Esophagus mucosa (tissue), 1 donor: ENCODE measurements around the gene TMPRSS4. TPM values are rescaled to one million over a fixed set of nuclear protein-coding genes. Genes with fewer than 3 reads are reported as not detected.

ENCODE experiments used
- ATAC-seq: fragments of 200-7000 bp; cut with Tn5 transposase; one replicate; pipeline ENCODE4 v1.9.1; 2020
- total RNA-seq: library from RNA; stranded (reverse); gene quantifications from one replicate; pipeline ENCODE4 v1.2.4, GENCODE V29; 2023
- donor health status: DM: yes; HTN: yes; CAD: no.

Gene TMPRSS4
- total RNA-seq, 1 donor from 2014 or later = 208 TPM

DNA sequence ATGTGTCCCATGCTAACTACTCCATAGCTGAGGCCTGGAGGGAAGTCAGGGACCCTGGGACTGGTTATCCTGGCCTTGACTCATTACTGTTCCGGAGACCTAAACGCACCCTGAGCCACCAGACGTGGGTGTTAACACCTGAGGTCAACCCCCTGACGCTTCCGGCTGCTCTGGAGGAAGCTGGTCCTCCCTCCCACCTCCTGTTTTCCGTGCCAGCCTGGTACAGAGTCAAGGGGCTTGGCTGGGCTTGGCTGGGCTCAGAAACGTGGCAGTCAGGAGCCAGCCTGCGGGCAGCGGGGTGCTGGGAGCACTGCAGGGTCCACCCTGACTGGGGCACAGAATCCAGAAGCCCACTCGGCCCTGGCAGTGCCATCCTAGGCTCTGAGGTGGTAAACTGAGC, 2.6 kb downstream of the TMPRSS4 start:
- ATAC-seq = no peak

DNA sequence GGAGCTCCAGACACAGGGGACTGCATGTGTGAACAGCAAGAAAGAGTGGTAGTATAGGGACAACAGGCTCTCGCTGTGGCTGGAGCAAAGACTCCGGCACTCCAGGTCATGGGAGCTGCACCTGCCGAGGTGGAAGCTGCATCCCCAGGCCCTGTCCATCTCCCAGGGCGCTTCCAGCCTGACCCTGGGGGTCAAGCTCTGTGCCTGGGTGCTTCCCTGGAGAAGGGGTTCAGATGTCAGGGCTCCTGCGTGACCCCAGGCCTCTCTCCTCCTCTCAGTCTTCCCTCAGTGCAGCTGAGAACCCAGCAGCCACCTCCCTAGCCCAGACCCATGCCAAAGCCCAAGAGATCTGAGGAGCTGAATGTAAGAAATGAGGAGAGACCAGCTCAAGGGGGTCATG, 3.4 kb downstream of the TMPRSS4 start:
- no peak for ATAC-seq

DNA sequence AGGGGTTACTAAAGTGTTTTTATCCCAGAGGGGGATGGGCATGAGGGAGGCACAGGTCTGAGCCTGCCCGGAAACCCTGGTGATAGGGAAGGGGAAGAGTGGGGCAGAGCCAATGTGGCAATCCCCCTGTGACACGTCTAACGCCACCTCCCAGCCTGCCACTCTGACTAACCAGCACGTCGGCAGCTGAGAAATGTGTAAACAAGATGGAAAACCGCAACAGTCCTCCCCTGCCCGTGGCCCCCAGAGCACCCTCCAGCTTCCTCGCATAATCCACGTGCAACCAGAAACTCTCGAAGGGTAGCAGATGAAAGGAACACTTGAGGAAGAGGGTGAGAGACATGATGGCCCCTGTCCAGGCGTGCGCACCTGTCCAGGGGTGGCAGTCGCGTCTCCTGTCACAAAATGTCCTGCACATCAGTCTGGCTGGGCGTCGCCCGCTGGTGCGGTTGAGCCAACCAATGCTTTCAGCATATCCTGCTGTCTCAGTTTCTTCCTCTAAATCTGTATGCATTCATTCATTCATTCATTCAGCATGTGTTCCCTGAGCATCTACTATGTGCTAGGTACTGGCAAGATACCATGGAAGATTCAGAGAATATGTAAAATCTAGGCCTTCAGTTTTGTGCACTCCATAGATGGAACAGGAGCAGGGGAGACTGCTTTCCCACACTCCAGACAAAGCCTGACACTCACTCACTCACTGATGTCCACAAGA, 4.5 kb downstream of the TMPRSS4 start:
- ATAC-seq = no peak

DNA sequence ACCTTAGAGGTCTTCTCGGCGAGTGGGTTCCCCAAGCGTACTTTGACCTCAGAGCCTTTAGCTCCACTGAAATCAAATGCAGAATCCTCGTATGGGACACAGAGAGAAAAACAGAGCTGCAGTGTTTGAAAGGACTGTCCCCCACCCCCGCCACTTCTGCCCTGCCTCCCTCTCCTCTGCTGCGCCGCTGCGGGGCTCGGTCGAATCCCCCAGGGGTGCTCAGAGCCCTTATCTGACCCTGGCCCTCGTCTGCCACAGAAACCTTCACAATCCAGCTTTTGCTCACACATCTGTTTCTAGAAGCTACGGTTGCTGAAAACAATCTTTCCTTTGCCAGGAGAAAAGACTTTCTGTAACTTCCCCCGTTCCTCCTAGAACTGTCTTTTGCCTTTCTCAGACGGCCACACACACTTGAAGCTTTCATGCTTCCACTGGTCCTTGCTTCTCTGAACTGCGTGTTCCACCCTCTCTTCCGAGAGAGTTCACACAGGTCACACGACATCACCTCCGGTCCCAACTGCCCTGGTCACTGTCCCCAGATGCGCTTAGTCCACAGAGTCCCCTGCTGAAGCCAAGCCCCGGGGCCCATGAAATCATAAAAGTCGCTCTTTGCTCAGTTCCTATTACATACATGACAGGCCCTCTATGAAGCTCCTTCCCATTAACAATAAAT, 6.1 kb downstream of the TMPRSS4 start:
- ATAC-seq = no peak

DNA sequence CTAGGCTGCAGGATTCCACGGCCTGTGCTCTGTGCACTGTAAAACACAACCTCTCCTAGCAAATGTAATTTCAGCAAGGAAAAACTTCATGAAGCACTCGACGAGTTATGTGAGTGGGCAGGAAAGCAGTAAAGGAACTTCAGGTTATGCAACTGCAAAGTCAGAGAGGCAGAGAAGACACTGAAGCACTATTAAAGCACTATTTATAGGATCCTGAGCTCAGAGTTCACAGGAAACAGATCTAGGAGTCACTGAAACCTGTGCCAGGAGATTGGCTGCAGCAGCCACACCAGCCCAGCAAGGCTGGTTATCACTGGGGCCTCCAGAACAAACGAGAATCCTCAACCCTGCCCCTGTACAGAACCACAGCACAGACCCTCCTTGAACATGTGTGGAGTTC, 7.4 kb downstream of the TMPRSS4 start:
- no peak for ATAC-seq

DNA sequence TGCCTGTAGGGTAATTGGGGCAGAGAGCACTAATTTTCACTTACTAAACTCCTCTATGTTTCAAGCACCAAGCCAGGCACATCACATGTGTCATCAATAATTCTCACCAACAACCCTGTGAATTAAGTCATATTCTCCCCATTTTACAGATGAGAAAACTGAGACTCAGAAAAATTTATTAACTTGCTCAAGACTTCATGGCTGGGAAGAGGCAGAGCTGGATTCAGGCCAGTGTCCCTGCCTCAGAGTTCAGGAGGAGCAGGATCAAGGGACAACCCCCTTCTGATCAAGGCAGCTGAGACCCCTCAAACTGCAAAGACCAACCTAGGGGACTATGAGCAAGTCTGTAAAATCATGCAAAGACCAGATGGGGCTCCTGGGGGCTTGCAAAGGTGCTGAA, 7.8 kb downstream of the TMPRSS4 start:
- ATAC-seq = no peak

DNA sequence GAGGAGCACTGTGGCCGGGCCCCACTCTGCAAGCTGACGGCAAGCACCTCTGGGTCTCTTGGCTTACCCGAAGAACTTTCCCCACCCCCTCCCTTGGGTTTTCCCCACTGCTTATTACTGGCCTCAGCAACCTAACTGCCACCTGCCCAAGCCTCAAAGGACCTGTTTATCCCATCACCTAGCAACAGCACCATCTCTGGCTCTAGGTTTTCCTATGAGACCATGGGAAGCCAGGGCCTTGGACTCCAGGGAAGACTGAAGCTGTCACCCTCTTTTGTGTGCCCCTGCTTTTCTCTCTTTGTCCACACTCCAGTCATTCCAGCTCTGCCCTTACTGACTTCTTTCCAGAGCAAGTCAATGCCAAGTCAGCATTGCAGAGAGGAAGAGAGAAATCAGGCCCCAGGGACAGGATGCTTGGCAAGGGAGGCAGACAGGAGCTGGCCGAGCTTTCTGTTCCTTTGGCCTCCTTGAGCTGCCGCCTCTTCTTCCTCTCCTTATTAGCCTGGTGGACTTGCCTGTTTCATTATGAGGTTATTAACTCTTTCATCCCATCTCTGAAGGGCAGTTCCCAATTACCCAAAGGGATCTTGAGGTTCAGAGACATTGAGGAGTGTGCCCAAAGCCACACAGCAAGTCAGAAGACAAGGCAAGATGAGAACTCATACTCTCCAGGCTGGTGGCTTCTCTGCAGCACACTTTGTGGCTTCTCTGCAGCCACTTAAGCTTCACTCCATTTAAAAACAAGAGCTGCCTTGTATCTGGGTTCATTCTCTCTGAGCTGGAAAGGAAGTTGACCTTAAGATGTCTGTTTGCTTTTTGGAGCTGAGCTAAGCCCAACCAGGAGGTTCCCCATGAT, 10.3 kb downstream of the TMPRSS4 start, which contains the start of gene SMIM35:
Gene SMIM35 (minus strand): TSS at position 51 of the 856 bp plus-strand sequence. CDS start 206 bp downstream, outside the sequence.
- ATAC-seq = no peak

DNA sequence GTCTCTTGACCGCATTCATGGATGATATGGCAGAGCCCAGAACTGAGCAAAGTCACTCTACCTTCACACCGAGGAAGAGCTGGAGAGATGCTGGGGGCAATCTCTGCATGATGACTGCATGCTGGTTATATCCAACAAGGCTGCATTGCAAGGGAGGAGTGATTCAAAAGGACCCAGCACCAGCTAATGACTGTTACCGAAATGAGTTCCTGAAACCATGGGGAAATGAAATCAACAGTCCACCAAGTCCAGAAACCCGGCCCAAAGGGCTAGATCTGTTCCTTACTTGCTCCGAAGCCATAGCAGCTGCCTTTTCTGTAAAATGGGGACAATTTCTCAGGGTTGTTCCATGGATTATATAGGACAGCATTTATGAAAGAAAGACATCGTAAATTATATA, 11.1 kb downstream of the TMPRSS4 start:
- no peak for ATAC-seq

DNA sequence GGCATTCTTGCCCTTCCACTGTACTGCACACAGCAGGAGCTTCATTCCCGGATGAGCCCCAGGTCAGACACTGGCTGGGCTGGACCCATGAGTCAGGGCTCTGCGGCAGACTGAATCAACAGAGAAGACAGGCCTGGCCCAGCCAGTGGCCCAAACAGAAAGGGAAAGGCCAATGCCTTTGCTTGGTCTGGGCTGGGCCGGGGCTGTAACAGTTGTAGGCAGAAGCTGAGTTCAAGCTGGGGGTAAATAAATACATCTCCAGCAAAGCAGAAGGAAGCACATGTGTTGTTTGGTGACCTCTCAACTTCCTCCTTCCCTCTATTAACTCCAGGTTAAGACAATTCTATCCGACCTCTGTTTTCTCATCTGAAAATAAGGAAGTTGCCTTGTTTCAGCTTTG, 11.7 kb downstream of the TMPRSS4 start:
- peak; percentile 83 for ATAC-seq

DNA sequence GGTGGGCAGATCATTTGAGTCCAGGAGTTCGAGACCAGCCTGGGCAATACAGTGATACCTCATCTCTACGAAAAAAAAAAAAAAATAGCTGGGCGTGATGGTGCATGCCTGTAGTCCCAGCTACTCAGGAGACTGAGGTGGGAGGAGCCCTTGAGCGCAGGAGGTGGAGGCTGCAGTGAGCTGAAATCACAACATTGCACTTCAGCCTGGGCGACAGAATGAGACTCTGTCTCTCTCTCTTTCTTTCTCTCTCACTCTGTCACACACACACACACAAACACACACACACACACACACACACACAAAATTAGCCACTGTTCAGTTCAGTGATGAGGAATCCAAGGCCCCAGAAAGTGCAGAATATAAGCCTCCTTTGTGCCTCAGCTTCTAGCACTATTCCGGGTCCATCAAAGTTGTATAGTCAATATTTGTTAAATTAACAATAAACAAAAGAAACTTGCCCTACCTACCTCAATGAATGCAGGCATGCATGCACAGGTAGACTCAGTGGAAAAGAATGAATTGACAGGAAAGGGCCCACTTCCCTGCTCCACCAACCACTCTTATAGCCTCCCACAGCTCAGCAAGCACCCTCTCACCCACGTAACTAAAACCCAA, 13.8 kb downstream of the TMPRSS4 start:
- ATAC-seq = peak; percentile 25

DNA sequence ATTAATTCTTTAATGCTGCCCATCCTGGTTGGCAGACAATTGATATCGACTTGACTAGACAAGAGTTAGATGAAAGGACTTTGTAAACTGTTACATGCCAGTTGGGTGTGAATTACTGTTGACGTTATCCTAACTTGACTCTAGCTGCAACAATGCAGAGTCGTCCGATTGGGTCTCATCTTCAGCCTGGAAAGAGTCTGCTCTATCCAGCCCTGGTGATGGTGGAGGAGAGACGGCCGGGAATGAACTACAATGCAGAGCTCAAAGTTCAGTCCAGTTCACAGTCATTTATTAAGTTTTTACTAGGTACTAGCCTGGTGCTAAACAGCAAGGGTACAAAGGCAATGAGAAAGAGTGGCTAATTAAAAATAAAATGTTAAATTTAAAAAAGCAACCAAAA, 14.8 kb downstream of the TMPRSS4 start:
- no peak for ATAC-seq

DNA sequence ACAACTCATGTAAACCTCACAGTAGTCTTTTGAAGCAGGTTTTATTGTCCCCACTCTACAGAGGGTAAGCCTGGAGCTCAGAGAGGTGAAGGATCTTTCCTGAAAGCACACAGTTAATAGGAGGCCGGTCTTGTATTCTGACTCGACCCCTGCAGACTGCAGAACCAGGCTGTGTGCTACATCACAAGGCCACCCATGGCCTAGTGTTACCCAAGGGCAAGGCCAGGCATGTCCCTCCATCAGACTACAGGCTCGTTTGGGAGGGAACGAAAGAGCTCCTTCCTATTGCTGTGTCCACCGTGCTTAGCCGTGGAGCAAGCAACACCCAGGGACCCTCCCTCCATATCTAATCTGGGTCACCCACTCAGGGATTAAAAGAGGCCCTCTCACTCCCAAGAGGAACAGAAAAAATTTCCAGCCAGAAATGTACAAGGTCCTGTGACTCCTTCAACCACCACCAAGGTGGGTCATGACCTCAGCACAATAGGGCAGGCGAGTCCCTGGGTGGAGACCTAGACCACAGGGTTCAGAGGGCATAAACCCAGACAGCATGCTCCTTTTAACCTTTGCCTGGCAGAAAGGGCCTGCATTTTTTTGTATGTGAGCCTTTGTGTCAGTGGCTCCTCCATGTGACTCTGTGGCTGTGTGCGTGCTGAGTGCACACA, 16.2 kb downstream of the TMPRSS4 start:
- peak; percentile 74 for ATAC-seq

DNA sequence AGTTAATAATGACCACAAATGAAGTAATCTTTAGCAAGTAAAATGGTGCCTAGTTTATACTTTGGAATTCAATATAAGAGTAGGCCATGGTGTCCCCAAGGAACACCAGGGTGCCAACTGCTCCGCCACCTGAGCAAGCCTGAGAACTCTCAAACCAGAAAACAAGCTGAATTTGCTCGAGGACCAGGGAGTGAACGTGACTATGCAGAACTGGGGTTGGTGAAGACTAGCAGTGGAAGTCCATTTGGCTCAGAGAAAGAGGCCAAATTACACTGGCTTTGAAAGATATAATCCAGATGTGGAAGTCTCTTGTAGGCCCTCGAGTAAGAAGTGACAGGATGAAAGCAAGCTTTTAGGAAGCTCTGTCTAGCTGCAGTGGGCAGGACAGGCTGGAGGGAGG, 18.6 kb downstream of the TMPRSS4 start:
- ATAC-seq = no peak

DNA sequence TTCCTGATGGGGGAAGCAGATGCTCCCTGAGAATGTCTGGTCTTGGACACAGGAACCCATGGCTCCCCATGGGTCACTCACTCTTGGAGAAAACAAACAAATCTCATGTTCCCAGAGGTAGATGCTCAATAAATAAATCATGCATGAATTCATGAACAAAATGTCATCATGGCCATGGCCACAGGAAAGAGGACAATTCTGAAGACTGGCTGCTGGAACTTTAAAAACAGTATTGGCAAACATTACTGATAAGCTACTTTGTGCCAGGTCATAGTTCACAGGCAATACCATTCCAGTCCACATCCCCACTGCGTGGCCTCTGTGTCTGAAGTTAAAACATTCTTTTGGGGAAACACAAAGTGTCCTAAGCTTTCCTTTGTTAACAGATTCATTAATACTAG, 19.1 kb downstream of the TMPRSS4 start:
- no peak for ATAC-seq

DNA sequence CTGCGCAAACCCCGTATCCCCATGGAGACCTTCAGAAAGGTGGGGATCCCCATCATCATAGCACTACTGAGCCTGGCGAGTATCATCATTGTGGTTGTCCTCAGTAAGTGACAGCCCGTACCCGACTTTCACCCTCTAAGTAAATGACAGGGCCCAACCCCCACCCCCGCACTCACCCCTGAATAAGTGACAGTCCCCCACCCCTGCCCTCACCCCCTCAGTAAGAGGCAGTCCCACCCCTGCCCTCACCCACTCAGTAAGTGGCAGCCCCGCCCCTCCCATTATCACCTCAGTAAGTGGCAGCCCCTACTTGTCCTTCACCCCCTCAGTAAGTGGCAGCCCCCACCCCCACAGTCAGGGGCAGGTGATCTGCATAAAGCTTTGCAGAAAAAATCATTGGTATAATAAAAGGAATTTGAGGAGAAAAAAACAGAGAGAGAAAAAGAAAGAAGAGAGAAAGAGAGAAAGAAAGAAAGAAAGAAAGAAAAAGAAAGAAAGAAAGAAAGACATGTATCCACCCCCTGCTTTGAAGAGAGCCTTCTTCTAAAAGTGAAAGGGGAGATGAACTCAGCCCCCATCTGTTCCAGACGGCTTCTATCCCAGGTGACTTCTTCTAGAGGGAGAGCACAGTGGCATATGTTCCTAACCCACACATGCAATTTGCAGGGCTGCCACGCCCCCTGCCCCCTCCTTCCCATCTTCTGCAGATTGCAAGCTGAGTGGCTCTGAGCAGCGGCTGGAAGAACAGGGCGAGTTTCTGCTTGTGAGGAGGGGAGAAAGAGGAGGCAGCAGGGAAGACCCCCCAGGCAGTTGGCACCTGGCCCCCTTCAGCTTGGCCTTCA, 22.3 kb downstream of the TMPRSS4 start:
- peak; percentile 19 for ATAC-seq

DNA sequence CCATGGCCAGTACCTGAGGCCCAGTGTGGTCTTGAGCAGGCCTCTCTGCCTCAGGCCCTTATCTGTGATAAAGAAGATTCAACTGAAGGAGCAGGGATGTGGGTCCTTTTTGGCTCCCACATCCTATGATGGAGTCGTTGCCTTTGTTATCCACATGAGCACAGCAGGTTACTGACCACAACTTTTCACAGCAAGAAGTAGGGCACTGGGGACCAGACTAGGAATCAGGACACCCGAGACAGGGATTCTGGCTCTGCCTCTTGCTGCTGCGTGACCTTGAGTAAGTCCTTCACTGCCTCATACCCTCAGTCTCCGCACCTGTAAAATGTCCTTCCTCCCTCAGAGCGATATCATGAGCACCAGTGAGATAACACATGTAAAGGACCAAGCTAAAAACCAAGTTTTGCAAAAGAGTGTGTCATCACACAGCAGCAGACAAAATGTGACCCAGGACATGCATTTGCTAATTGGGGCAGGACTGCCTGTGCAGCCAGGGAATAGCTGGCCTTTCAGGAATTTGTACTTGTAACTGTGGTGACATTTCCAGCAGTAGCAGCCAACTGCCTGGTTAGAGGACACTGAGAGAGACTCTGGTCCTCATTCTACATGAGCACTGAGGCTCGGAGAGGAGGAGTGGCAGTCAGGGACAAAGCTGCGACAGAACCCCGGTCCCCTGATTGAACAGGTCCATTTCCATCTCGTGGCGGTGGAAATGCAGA, 23.1 kb downstream of the TMPRSS4 start:
- no peak for ATAC-seq

DNA sequence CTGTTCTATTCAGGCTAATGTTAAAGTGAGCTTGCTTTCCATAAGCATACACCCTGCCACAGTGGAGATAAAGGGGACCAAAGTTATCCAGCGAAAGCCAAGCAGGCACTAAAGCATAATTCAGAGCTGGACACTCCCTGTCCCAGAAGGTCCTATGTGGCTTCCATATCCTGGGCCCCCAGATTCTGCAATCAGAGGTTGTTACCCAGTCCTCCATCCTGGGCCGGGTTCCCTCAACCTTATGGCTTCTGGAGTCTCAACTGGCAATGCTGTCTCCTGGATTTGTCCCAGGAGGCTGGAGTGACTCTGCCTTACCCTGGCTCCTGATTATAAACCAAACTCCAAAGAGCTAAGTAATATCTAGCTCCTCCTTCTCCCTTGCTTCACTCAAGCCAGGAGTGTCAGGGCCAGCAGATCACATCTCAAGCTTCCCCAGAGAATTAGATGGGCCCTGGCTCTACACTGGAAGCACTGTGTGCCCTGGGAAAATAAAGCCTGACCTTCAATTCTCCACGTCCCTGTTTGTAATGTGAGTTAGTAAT, 23.9 kb downstream of the TMPRSS4 start:
- ATAC-seq = no peak

DNA sequence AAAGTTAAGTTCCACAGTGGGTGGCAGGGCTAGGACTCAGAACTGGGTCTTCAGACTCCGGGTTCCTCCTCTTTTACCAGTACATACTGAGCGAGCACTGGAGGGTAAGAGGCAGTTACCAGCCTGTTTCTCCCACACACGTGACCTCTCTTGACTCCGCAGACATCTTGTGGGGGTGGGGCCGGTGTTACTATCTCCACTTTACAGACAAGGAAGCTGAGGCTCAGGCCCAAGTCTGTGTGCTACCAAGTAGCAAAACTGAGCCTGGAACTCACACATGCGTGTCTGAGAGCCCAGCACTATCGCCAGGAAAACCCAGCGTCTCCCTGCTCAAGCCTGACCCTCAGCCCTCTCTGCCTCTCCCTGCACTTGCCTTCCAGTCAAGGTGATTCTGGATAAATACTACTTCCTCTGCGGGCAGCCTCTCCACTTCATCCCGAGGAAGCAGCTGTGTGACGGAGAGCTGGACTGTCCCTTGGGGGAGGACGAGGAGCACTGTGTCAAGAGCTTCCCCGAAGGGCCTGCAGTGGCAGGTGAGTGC, 25.9 kb downstream of the TMPRSS4 start:
- no peak for ATAC-seq

DNA sequence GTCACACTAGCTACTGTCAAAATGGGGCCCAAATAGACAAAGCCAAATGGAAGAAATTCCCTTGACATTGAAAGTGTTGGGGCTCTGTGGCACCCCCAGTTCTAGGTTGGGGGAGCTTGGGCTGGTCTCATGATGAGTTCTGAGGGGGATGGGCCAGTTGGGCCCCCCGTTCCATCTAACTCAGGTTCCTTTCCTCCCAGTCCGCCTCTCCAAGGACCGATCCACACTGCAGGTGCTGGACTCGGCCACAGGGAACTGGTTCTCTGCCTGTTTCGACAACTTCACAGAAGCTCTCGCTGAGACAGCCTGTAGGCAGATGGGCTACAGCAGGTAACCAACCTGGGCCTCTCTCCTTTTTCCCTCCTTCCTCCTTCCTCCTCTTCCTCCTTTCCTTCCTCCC, 27.6 kb downstream of the TMPRSS4 start:
- no peak for ATAC-seq

DNA sequence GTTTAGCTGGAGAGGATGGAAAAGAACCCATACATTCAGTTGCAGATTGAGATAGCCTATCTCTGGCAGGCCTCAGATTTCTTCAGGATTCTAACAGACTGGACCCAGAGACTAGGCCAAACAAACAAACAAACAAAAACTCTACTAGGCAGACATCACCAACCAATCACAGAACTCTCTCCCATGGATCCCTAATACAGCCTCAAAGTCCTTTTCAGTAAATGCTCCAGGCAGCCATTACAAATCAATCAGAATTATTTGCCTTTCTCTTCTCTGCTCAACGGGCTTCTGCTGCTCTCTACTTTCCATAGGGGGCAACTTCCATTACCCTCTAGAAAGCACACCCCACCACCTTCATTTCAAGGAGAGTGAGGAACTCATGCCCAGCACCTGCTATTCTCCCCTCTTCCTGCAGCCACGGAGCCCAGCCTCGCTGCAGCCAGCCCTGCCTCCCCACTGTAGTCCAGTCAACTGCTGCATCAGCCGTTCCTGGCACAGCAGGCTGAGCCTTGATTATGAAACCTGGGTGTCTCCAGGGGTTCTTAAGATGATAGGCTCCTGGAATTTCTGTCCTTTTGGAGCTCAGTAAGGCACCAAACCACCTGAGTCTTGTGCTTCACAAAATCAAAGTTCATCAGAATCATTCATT, 28.9 kb downstream of the TMPRSS4 start:
- ATAC-seq = no peak
